ENCODE results near the gene KRT33B. TPM values are rescaled to one million over a fixed set of nuclear protein-coding genes. Genes with fewer than 3 reads are reported as not detected.

KRT33B gene
- 100 to 1,000 TPM in 1 of 4 donors, 1 to 10 TPM in 1, under 1 TPM in 1, not detected in 1; 0.25 to 117 (median 4.4) TPM for total RNA-seq

GRCh38 chr17:41369713-41370112, at the start of gene KRT33B:
KRT33B (minus strand) TSS chr17:41369813; CDS start chr17:41369750, 63 bp downstream.
- H3K4me3 ChIP-seq (ENCODE audit: low read depth, poor library complexity, severe bottlenecking): no peak within 1 kb of the TSS
- no peak for DNase-seq (ENCODE audit: low spot score in 2 of 2)
- intact Hi-C loops (cut with DNase I; ENCODE audit: low total_unique reads): no loop called here
- WGBS, 2 donors: 85 to 90% methylated on average over 1 of the region's 1 CpG
- TF ChIP-seq, protein P1, sequence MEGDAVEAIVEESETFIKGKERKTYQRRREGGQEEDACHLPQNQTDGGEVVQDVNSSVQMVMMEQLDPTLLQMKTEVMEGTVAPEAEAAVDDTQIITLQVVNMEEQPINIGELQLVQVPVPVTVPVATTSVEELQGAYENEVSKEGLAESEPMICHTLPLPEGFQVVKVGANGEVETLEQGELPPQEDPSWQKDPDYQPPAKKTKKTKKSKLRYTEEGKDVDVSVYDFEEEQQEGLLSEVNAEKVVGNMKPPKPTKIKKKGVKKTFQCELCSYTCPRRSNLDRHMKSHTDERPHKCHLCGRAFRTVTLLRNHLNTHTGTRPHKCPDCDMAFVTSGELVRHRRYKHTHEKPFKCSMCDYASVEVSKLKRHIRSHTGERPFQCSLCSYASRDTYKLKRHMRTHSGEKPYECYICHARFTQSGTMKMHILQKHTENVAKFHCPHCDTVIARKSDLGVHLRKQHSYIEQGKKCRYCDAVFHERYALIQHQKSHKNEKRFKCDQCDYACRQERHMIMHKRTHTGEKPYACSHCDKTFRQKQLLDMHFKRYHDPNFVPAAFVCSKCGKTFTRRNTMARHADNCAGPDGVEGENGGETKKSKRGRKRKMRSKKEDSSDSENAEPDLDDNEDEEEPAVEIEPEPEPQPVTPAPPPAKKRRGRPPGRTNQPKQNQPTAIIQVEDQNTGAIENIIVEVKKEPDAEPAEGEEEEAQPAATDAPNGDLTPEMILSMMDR (IDR thresholded peaks at IDR 0.05): no peak
- no peak for TF ChIP-seq POLR2A (IDR thresholded peaks at IDR 0.05)

DNA sequence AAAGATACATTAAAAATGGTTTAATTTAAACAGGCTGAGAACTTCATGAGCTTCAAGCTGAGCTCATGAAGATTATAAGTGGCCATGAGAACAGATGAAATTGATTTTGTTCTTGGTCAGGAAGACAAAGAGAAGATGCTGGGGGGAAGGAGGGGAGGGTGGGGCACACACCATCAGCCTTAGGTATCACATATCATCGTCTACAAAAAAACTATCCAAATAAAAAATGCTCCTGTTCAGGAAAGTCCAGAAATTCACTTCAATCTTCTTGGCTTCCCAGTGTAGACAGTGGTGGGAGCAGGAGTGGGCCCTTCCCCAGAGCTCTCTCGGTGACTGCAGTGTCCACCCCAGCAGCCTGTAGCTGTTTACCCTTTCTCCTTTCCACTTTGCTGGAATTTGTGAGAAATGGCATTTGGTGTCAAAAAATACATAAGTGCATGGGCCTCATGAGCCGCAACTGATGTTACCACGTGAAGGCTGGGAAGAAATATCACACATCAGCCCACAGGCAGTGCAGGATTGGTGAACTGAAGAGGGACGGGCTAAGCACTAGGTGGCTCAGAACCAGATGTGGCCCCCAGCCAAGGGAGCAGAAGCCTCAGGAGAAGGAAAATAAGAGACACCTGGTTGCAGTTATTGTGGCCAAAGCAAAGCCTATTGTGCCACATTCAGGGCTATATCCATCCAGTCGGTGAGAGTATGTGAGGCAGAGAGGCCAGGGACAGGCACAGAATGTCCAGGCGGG, 48.7 kb upstream of the KRT33B start:
- WGBS, 2 donors: 56 to 58% methylated on average over 7 of the region's 7 CpGs
- TF ChIP-seq POLR2A (IDR thresholded peaks at IDR 0.05): no peak
- TF ChIP-seq, protein P1 (IDR thresholded peaks at IDR 0.05): no peak
- no peak for DNase-seq (ENCODE audit: low spot score in 2 of 2)
- H3K4me3 ChIP-seq (ENCODE audit: low read depth, poor library complexity, severe bottlenecking): no peak overlapping the region
- intact Hi-C loops (cut with DNase I; ENCODE audit: low total_unique reads): no loop called here

GRCh38 chr17:41417576-41418015, 48.0 kb upstream of the KRT33B start:
- DNase-seq (ENCODE audit: low spot score in 2 of 2): no peak
- intact Hi-C loops (cut with DNase I; ENCODE audit: low total_unique reads): no loop called here
- H3K4me3 ChIP-seq (ENCODE audit: low read depth, poor library complexity, severe bottlenecking): no peak overlapping the region
- TF ChIP-seq POLR2A (IDR thresholded peaks at IDR 0.05): no peak
- TF ChIP-seq, protein P1 (IDR thresholded peaks at IDR 0.05): no peak
- 32 to 33% methylated on average over 4 of the region's 4 CpGs for WGBS, 2 donors

DNA sequence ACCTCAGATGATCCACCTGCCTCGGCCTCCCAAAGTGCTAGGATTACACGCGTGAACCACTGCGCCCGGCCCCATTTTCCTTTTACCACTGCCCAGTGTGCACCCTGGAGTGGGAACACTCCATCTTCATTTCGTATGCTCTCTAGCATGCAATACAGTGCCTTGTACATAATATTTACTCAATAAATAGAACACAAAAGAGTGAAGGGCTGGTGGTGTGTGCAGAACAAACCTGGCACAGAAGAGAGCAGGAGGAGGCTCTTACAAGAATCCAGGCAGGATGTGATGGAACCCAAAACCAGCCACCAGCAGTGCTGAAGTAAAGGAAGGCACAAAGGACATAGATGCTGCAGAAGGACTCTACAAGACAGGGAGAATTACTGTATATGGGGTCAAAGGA, 47.5 kb upstream of the KRT33B start:
- DNase-seq (ENCODE audit: low spot score in 2 of 2): no peak
- 95 to 97% methylated on average over 6 of the region's 6 CpGs for WGBS, 2 donors
- H3K4me3 ChIP-seq (ENCODE audit: low read depth, poor library complexity, severe bottlenecking): no peak overlapping the region
- TF ChIP-seq, protein P1 (IDR thresholded peaks at IDR 0.05): no peak
- TF ChIP-seq POLR2A (IDR thresholded peaks at IDR 0.05): no peak
- intact Hi-C loops (cut with DNase I; ENCODE audit: low total_unique reads): no loop called here

- no peak overlapping the region for H3K4me3 ChIP-seq (ENCODE audit: low read depth, poor library complexity, severe bottlenecking)
- TF ChIP-seq, protein P1 (IDR thresholded peaks at IDR 0.05): no peak
- TF ChIP-seq POLR2A (IDR thresholded peaks at IDR 0.05): no peak
- intact Hi-C loops (cut with DNase I; ENCODE audit: low total_unique reads): no loop called here
- WGBS, 2 donors: 76% methylated on average over 5 of the region's 5 CpGs
- DNase-seq (ENCODE audit: low spot score in 2 of 2): no peak
Measured at GRCh38 chr17:41416479-41416878, 46.9 kb upstream of the KRT33B start.

All from lower leg skin (tissue), 4 donors.